GM18499 (cell line): ENCODE measurements around the gene MUC2.

Experiments used
- ATAC-seq: cut with Tn5 transposase; IDR thresholded peaks from one replicate; pipeline ENCODE4 v1.9.1; 2021; ENCODE audit warnings: moderate number of reproducible peaks; ENCODE audit not compliant: insufficient read depth, unreplicated experiment

MUC2 gene

GRCh38 chr11:1070594-1071462 is 3.8 kb upstream of the MUC2 start:
- no peak for ATAC-seq

- ATAC-seq, result no peak
These were observed 3.0 kb upstream of the MUC2 start for GRCh38 chr11:1071571-1072115.

GRCh38 chr11:1072116-1072820 is 2.4 kb upstream of the MUC2 start:
- ATAC-seq, result no peak

- ATAC-seq, result no peak
These were observed 1.8 kb upstream of the MUC2 start for GRCh38 chr11:1072821-1073231.

GRCh38 chr11:1073261-1073724 is 1.4 kb upstream of the MUC2 start:
- no peak for ATAC-seq

- no peak for ATAC-seq
These were observed 827 bp upstream of the MUC2 start for GRCh38 chr11:1073851-1074243.

- ATAC-seq, result no peak
These were observed 752 bp downstream of the MUC2 start for GRCh38 chr11:1075341-1075911.

- no peak for ATAC-seq
These were observed 1.5 kb downstream of the MUC2 start for GRCh38 chr11:1076061-1076665.

- ATAC-seq, result no peak
These were observed 2.4 kb downstream of the MUC2 start for GRCh38 chr11:1077033-1077416.

- ATAC-seq, result no peak
These were observed 2.9 kb downstream of the MUC2 start for GRCh38 chr11:1077417-1078119.

- no peak for ATAC-seq
These were observed 3.5 kb downstream of the MUC2 start for GRCh38 chr11:1078191-1078601.

- no peak for ATAC-seq
These were observed 7.1 kb downstream of the MUC2 start for GRCh38 chr11:1081601-1082311.

- ATAC-seq, result no peak
These were observed 7.7 kb downstream of the MUC2 start for GRCh38 chr11:1082346-1082727.

GRCh38 chr11:1082728-1083620 is 8.3 kb downstream of the MUC2 start:
- no peak for ATAC-seq

GRCh38 chr11:1083621-1084551 is 9.2 kb downstream of the MUC2 start:
- ATAC-seq, result no peak

GRCh38 chr11:1084561-1085439 is 10.1 kb downstream of the MUC2 start:
- no peak for ATAC-seq
